Measurements from ENCODE around the gene STK24. TPM values are rescaled to one million over a fixed set of nuclear protein-coding genes. Genes with fewer than 3 reads are reported as not detected.
A peak's percentile ranks its signal among the peaks of the same experiment; 100 is the strongest.

The STK24 gene
- total and polyA plus RNA-seq, 2 experiments from 2014 or later = 83.3 to 98.0 TPM

DNA sequence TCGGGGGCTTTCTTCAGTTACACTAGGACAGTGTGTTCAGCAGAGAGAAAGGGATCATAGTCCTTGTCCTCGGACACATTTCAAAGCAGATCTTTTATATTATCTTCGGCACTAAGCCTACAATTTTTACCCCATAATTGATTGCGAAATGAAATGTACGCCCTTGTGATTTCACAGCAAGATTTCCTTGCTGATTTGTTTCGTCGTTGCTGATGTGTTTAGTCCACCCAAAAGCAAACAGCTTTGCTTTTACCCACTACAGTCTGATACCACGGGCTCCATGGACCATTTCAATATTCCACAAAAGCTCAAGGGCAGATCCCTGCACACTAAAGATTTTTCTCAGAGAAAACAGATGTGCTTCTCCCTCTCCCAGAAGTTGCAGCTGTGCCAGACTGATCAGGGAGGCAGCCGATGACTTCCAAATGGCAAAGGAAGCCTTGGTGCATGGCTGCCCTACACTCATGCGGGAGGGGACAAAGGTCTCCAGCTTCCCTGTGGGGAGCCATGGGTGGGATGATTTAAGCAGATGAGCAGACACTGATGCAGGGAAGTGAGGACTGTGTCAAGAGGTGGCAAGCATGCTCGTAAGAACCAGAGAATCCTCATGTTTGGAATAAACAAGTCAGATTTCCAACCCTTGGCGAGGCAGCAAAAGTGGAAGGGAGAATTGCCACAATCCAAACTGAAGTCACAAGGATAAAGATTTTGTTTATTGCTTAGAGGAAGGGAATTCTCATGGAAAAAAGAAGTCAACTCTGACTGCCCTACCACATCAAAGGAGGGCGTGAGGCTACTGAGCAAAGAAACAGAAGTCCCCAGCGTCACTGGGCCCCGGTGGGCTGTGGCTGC is 81.1 kb downstream of the STK24 start:
- no peaks in the 10 kb centered on the region for H3K36me3 ChIP-seq
- H3K4me3 ChIP-seq = no peak overlapping the region
- peaks cover 19% of the 10 kb centered on the region for H3K4me1 ChIP-seq (ENCODE audit: low read depth)
- no peak for DNase-seq (ENCODE audit: low read depth in 1 of 2, low spot score in 1 of 2)
- no peaks in the 10 kb centered on the region for H3K27me3 ChIP-seq
- no peaks in the 10 kb centered on the region for H3K9me3 ChIP-seq (ENCODE audit: low read depth)
- H3K27ac ChIP-seq = no peak overlapping the region
- TF ChIP-seq, protein P1, sequence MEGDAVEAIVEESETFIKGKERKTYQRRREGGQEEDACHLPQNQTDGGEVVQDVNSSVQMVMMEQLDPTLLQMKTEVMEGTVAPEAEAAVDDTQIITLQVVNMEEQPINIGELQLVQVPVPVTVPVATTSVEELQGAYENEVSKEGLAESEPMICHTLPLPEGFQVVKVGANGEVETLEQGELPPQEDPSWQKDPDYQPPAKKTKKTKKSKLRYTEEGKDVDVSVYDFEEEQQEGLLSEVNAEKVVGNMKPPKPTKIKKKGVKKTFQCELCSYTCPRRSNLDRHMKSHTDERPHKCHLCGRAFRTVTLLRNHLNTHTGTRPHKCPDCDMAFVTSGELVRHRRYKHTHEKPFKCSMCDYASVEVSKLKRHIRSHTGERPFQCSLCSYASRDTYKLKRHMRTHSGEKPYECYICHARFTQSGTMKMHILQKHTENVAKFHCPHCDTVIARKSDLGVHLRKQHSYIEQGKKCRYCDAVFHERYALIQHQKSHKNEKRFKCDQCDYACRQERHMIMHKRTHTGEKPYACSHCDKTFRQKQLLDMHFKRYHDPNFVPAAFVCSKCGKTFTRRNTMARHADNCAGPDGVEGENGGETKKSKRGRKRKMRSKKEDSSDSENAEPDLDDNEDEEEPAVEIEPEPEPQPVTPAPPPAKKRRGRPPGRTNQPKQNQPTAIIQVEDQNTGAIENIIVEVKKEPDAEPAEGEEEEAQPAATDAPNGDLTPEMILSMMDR (IDR thresholded peaks at IDR 0.05; ENCODE audit: low read depth, low read length) = no peak

DNA sequence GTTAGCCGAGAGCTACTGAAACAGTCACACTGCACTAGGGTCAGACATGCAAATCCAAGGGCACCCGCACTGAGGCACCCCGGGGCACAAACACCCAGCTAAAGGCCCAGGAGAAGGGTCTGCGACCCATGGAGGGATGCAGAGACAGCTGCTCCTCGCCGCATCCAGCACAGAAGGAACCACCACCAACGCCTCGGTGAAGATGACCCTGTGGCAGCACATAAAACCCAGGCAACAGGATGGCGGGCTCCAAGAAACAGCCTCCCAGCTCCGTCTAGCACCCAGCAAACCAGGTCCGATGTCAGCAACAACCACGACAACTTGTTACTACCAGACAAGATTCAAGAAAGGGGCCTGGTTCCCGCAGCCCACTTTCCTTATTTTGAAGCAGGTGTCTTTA is 82.1 kb downstream of the STK24 start:
- H3K27ac ChIP-seq = no peak overlapping the region
- TF ChIP-seq, protein P1 (IDR thresholded peaks at IDR 0.05; ENCODE audit: low read depth, low read length) = no peak
- no peak for DNase-seq (ENCODE audit: low read depth in 1 of 2, low spot score in 1 of 2)
- H3K36me3 ChIP-seq = no peaks in the 10 kb centered on the region
- no peaks in the 10 kb centered on the region for H3K9me3 ChIP-seq (ENCODE audit: low read depth)
- H3K27me3 ChIP-seq = no peaks in the 10 kb centered on the region
- peaks cover 26% of the 10 kb centered on the region for H3K4me1 ChIP-seq (ENCODE audit: low read depth)
- no peak overlapping the region for H3K4me3 ChIP-seq

- TF ChIP-seq, protein P1 (IDR thresholded peaks at IDR 0.05; ENCODE audit: low read depth, low read length) = no peak
- Histone ChIP-seq H3K4me1 (ENCODE audit: low read depth) (peaks cover 39% of the 10 kb centered on the region), H3K27me3 (no peaks in the 10 kb centered on the region), H3K9me3 (ENCODE audit: low read depth) (no peaks in the 10 kb centered on the region), H3K4me3 (no peak overlapping the region), H3K36me3 (no peaks in the 10 kb centered on the region), H3K27ac (no peak overlapping the region)
- no peak for DNase-seq (ENCODE audit: low read depth in 1 of 2, low spot score in 1 of 2)
Measured at GRCh38 chr13:98493042-98493712, 83.7 kb downstream of the STK24 start.

GRCh38 chr13:98492335-98493041 is 84.4 kb downstream of the STK24 start:
- peaks cover 41% of the 10 kb centered on the region for H3K4me1 ChIP-seq (ENCODE audit: low read depth)
- no peak overlapping the region for H3K4me3 ChIP-seq
- no peaks in the 10 kb centered on the region for H3K9me3 ChIP-seq (ENCODE audit: low read depth)
- H3K36me3 ChIP-seq = no peaks in the 10 kb centered on the region
- no peaks in the 10 kb centered on the region for H3K27me3 ChIP-seq
- no peak overlapping the region for H3K27ac ChIP-seq
- TF ChIP-seq, protein P1 (IDR thresholded peaks at IDR 0.05; ENCODE audit: low read depth, low read length) = no peak
- DNase-seq (ENCODE audit: low read depth in 1 of 2, low spot score in 1 of 2) = peak in 1 of 2 donors; percentile 39

DNA sequence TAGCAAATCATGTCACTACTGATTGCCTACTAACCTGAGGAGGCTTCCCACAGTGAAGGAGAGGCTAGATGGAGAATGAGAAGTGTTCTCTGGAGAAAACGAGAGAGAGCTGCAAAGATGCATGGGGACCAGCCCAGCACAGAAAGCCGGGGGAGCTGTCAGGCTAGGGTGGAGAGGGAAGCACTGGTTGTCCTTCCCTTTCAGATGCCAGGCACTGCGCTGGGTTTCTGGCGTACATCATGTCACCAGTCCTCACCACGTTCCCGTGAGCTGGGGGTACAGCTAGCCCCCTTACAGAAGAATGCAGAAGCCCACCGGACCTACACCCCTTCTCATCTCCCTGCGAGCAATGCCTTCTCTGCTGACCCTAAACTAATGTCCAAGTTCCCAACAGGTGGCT is 86.0 kb downstream of the STK24 start:
- no peaks in the 10 kb centered on the region for H3K27me3 ChIP-seq
- H3K36me3 ChIP-seq = no peaks in the 10 kb centered on the region
- H3K4me1 ChIP-seq (ENCODE audit: low read depth) = peaks cover 45% of the 10 kb centered on the region
- H3K4me3 ChIP-seq = no peak overlapping the region
- peak overlapping the region; percentile 57 for H3K27ac ChIP-seq
- TF ChIP-seq, protein P1 (IDR thresholded peaks at IDR 0.05; ENCODE audit: low read depth, low read length) = no peak
- DNase-seq (ENCODE audit: low read depth in 1 of 2, low spot score in 1 of 2) = no peak
- H3K9me3 ChIP-seq (ENCODE audit: low read depth) = no peaks in the 10 kb centered on the region
